Natural killer cell (primary cell): ENCODE results near the gene ESPL1. TPM values are rescaled to one million over a fixed set of nuclear protein-coding genes. Genes with fewer than 3 reads are reported as not detected.
A peak's percentile ranks its signal among the peaks of the same experiment; 100 is the strongest.

Source experiments
- ATAC-seq, 3 donors: fragments of 150-1000 bp in 2 of 3; fragments of 200-7000 bp in 1 of 3; cut with Tn5 transposase; 1 replicate in 1 of 3; 2 replicates in 2 of 3; pipeline ENCODE4 v1.10.0; 2021; ENCODE audit warnings: mild to moderate bottlenecking in 2 of 3, moderate library complexity in 2 of 3
- DNase-seq, 2 donors: peaks; one replicate each; pipeline versions ENCODE4 v3.0.0 to v3.0.0-alpha.2; 2013 to 2021; ENCODE audit warnings: mixed read lengths in 1 of 2
- H3K27ac ChIP-seq: one replicate; pipeline ENCODE4 v1.5.1; 2013; ENCODE audit warnings: mild to moderate bottlenecking, low read length
- H3K27me3 ChIP-seq: one replicate; pipeline ENCODE4 v1.6.1; 2013; ENCODE audit warnings: low read length; ENCODE audit not compliant: control insufficient read depth, insufficient read depth
- H3K36me3 ChIP-seq: one replicate; pipeline ENCODE4 v1.6.1; 2013; ENCODE audit warnings: low read length; ENCODE audit not compliant: control insufficient read depth, insufficient read depth
- H3K4me1 ChIP-seq: one replicate; pipeline ENCODE4 v1.6.1; 2013; ENCODE audit warnings: low read length; ENCODE audit not compliant: control insufficient read depth, insufficient read depth
- H3K4me3 ChIP-seq: one replicate; pipeline ENCODE4 v1.5.1; 2013; ENCODE audit warnings: low read length
- H3K9me3 ChIP-seq: one replicate; pipeline ENCODE4 v1.6.1; 2013; ENCODE audit warnings: low read length; ENCODE audit not compliant: control insufficient read depth, insufficient read depth
- H3K27ac Mint-ChIP-seq, 2 donors: one replicate each; pipeline ENCODE4 v1.8.0; 2022; ENCODE audit warnings: mild to moderate bottlenecking in 2 of 2, mixed read lengths in 2 of 2, moderate library complexity in 1 of 2
- H3K27me3 Mint-ChIP-seq, 2 donors: one replicate each; pipeline ENCODE4 v1.8.0; 2022; ENCODE audit warnings: low read depth in 2 of 2, mixed read lengths in 2 of 2
- H3K36me3 Mint-ChIP-seq: one replicate; pipeline ENCODE4 v1.8.0; 2022; ENCODE audit warnings: mixed read lengths
- H3K4me1 Mint-ChIP-seq, 2 donors: one replicate each; pipeline ENCODE4 v1.8.0; 2022; ENCODE audit warnings: mixed read lengths in 2 of 2
- H3K4me3 Mint-ChIP-seq: one replicate; pipeline ENCODE4 v1.8.0; 2022; ENCODE audit warnings: mild to moderate bottlenecking, moderate library complexity, mixed read lengths
- H3K9me3 Mint-ChIP-seq, 2 donors: one replicate each; pipeline ENCODE4 v1.8.0; 2022; ENCODE audit warnings: mixed read lengths in 2 of 2
- CTCF ChIP-seq: fragments of 200-600 bp; IDR thresholded peaks from one replicate; pipeline ENCODE4 v1.8.0; 2022; ENCODE audit warnings: antibody characterized with exemption
- WGBS: methylation state at CpG from one replicate; pipeline ENCODE4 v1.1.7; 2013; ENCODE audit warnings: missing lambda C conversion rate; ENCODE audit not compliant: insufficient coverage; 5-methylcytosine and 5-hydroxymethylcytosine counted together
- intact Hi-C: fragments of 100-400 bp; cut with micrococcal nuclease; formaldehyde crosslinking; loops from one replicate; pipeline ENCODE4 v1.14.2; 2022
- total RNA-seq, 4 donors: library from RNA; stranded (reverse); fragments of 120-200 nt in 1 of 4; gene quantifications; one replicate each; pipeline versions ENCODE4 v1.2.3 to v1.2.4, GENCODE V29; 2013 to 2022

ESPL1 gene
- total RNA-seq, 3 donors from 2014 or later (not counting 1 experiment from before 2014, with no cell fraction given): 1.9 to 5.8 (median 3.1) TPM

DNA sequence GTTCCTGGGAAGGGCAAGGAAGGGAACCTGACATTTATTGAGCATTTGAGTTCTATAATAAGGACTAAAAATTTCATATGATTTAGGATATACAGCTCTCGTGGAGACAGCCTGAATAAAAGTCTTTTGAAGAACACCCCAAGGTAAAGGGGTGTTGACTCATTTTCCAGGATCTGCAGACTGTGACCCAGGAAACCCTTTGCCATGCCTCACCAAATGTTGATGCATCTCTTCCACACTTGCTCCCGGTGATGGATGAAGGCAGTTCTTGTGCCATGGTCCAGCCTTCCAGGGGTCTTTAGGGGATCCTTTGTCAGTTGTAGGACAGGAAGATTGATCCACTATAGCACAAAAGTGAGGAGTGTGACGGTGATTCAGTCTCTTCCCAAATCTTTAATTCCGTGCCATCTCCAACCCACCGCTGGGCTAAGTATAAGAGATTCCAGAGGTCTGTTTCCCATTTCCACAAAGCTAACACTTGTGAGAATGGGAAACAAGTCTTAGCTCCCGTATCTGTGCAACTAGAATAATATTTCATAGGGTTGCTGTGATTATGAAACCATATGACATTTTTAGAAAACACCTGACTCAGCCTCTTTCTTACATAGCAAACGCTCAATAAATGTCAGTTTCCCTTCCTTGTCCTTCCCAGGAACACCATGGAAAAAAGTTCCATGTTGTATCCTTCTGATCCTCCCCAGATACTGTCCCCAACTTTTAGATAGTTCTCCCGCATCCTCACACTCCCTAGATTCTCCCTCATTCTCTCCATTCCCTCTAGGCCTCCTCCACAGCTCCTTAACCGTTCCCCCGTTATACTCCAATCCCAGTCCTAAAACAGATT is 52.5 kb downstream of the ESPL1 start:
- Mint-ChIP-seq H3K9me3 (no peaks in the 10 kb centered on the region), H3K27ac (peak overlapping the region; percentile 94 to 98), H3K4me1 (peaks cover 29 to 43% of the 10 kb centered on the region in 2 donors), H3K27me3 (no peaks in the 10 kb centered on the region), H3K4me3 (peak overlapping the region; percentile 99), H3K36me3 (no peaks in the 10 kb centered on the region)
- ATAC-seq: no peak
- H3K36me3 ChIP-seq: peaks cover 14% of the 10 kb centered on the region
- H3K27me3 ChIP-seq: no peaks in the 10 kb centered on the region
- H3K9me3 ChIP-seq: no peaks in the 10 kb centered on the region
- intact Hi-C loops: loop anchor here (1.0 to 10.0 kb wide), 7 partner anchors 21 to 184 kb away; partner anchors contain the start of genes CSAD, MYG1, NPFF and PFDN5
- peak overlapping the region; percentile 80 for H3K4me3 ChIP-seq
- TF ChIP-seq CTCF: no peak
- peaks cover 31% of the 10 kb centered on the region for H3K4me1 ChIP-seq
- peak overlapping the region; percentile 78 for H3K27ac ChIP-seq
- no peak for DNase-seq
- WGBS: 42% methylated on average over 7 of the region's 10 CpGs

DNA sequence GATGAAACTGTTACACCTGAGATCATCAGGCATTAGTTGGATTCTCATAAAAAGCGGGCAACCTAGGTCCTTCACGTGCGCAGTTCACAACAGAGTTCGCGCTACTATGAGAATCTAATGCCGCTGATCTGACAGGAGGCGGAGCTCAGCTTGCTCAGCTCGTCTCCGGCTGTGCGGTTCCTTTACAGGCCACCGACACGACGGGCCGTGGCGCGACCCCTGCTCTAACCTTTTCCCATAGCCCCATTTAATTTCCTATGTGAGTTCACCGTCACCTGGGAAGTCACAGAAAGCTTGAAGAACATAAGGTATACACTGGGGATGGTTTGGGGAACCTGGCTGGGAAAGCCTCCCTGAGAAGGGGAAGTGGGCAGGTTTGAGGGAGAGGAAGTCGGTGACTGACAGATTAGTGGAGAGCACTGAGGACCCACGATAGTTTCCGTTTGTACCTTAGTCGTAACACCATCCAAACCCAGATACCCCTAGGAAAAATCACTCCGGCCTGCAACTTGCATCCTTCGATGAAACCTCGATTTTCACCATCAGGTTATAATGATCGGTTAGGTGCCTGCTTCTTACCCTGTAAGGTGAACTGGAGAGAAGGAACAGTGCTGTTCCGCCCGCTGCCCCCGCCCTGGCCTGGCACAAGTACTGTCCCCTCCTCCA is 56.1 kb downstream of the ESPL1 start:
- under 1% methylated on average over 26 of the region's 28 CpGs for WGBS
- TF ChIP-seq CTCF: no peak
- Mint-ChIP-seq H3K27me3 (peaks cover 0 to 10% of the 10 kb centered on the region in 2 donors), H3K9me3 (no peaks in the 10 kb centered on the region), H3K4me1 (peaks cover 34 to 43% of the 10 kb centered on the region in 2 donors), H3K36me3 (no peaks in the 10 kb centered on the region), H3K4me3 (peak overlapping the region; percentile 96), H3K27ac (peak overlapping the region; percentile 93 to 97)
- H3K4me1 ChIP-seq: peaks cover 38% of the 10 kb centered on the region
- H3K9me3 ChIP-seq: no peaks in the 10 kb centered on the region
- peak; percentile 41 to 77 for DNase-seq
- peak overlapping the region; percentile 89 for H3K27ac ChIP-seq
- H3K27me3 ChIP-seq: no peaks in the 10 kb centered on the region
- no peaks in the 10 kb centered on the region for H3K36me3 ChIP-seq
- peak; percentile 19 to 46 (median 23) for ATAC-seq
- intact Hi-C loops: loop anchor here (1.0 to 10.0 kb wide), 4 partner anchors 21 to 181 kb away; partner anchors contain the start of genes NPFF and TARBP2
- H3K4me3 ChIP-seq: peak overlapping the region; percentile 57

GRCh38 chr12:53324779-53325510 is 56.8 kb downstream of the ESPL1 start:
- no peaks in the 10 kb centered on the region for H3K9me3 Mint-ChIP-seq
- peaks cover 34 to 42% of the 10 kb centered on the region in 2 donors for H3K4me1 Mint-ChIP-seq
- peak; percentile 64 to 79 (median 66) for ATAC-seq
- TF ChIP-seq CTCF: peak; percentile 69
- under 1% methylated on average over 69 of the region's 69 CpGs for WGBS
- peak overlapping the region; percentile 96 for H3K4me3 Mint-ChIP-seq
- no peaks in the 10 kb centered on the region for H3K36me3 ChIP-seq
- DNase-seq: peak; percentile 82 to 89
- H3K4me3 ChIP-seq: peak overlapping the region; percentile 57
- H3K27me3 ChIP-seq: no peaks in the 10 kb centered on the region
- no peaks in the 10 kb centered on the region for H3K9me3 ChIP-seq
- H3K27ac ChIP-seq: peak overlapping the region; percentile 89
- peaks cover 38% of the 10 kb centered on the region for H3K4me1 ChIP-seq
- no peaks in the 10 kb centered on the region for H3K36me3 Mint-ChIP-seq
- H3K27ac Mint-ChIP-seq: peak overlapping the region; percentile 93 to 97
- intact Hi-C loops: loop anchor here (1.0 to 10.0 kb wide), 4 partner anchors 20 to 180 kb away; partner anchors contain the start of genes NPFF and TARBP2
- peaks cover 0 to 12% of the 10 kb centered on the region in 2 donors for H3K27me3 Mint-ChIP-seq
